K562 treated with DMSO at 1 percent for 48 hours (cell line): ENCODE data around the gene ASB17. TPM values are rescaled to one million over a fixed set of nuclear protein-coding genes. Genes with fewer than 3 reads are reported as not detected.

ENCODE experiments used
- total RNA-seq: library from RNA; unstranded; fragments of 300-600 nt; gene quantifications from 2 replicates; pipeline ENCODE4 v1.2.3, GENCODE V29; 2022; ENCODE audit warnings: low replicate concordance; ENCODE audit errors: extremely low read depth

The ASB17 gene
- not detected in 2 replicates for total RNA-seq

GRCh38 chr1:75932304-75932703, at the start of gene ASB17:
Gene ASB17 (minus strand): TSS chr1:75932404. CDS start chr1:75932291, 113 bp downstream.

Other genes with a start within 250 kb of the ASB17 start
- gene ACADM, start 207.7 kb downstream of the ASB17 start, total RNA-seq, result not detected in 2 replicates
- 324 TPM in 1 of 2 replicates, not detected in the other for gene RABGGTB, start 146.1 kb downstream of the ASB17 start, total RNA-seq
- gene MSH4, start 135.5 kb downstream of the ASB17 start, total RNA-seq, result not detected in 2 replicates
- gene ST6GALNAC3, start 142.3 kb upstream of the ASB17 start, total RNA-seq, result not detected in 2 replicates